ENCODE results near the gene EPHB1.

- no peak for TF ChIP-seq POLR2A (IDR thresholded peaks at IDR 0.05)
- no peak for TF ChIP-seq CTCF (IDR thresholded peaks at IDR 0.05)
These were observed 104.7 kb downstream of the EPHB1 start for GRCh38 chr3:134899786-134900185.
